Measurements from ENCODE around the gene CD300E. TPM values are rescaled to one million over a fixed set of nuclear protein-coding genes. Genes with fewer than 3 reads are reported as not detected.

CD300E gene
- total RNA-seq, 1 experiment from 2014 or later, result not detected

DNA sequence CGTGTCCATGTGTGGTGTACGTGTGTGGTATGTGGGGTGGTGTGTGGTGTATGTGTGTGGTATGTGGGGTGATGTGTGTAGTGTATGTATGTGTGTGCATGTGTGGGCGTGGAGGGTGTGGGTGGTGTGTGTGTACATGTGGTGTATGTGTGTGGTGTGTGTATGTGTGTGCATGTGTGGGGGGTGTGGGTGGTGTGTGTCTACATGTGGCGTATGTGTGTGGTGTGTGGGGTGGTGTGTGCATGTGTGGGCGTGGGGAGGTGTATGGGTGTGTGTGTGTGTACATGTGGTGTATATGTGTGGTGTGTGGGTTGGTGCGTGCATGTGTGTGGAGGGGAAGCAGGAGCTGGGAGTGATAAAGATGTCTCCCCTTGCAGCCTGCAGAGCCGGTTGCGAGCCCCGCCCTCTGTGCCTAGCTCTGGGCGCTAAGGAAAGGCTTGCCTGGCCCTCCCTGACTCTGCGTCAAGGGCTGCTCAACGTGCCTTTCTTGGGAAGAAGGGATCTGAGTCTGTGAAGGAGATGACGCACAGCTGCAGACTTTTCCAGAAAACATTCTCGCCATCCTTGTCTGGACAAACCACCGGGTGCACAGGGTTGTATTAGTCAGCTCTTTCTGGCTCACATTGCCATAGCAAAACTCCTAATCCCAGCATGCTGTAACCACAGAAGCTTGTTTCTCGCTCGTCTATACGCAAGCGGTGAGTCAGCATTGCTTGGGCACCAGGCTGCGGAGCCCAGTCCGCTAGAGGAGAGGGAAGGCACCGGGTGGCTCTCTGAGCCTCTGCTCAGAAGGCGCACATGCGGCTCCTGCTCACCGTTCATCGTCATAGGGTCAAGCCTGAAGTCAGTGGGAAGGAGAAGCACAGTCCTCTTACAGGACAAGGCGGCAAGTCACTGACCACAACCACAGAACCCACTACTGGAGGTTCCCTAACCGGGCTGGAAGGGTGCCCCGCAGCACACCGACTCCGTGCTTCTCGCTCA is 54.2 kb downstream of the CD300E start:
- DNase-seq (ENCODE audit: extremely low read depth, low read depth), result peak; percentile 96

DNA sequence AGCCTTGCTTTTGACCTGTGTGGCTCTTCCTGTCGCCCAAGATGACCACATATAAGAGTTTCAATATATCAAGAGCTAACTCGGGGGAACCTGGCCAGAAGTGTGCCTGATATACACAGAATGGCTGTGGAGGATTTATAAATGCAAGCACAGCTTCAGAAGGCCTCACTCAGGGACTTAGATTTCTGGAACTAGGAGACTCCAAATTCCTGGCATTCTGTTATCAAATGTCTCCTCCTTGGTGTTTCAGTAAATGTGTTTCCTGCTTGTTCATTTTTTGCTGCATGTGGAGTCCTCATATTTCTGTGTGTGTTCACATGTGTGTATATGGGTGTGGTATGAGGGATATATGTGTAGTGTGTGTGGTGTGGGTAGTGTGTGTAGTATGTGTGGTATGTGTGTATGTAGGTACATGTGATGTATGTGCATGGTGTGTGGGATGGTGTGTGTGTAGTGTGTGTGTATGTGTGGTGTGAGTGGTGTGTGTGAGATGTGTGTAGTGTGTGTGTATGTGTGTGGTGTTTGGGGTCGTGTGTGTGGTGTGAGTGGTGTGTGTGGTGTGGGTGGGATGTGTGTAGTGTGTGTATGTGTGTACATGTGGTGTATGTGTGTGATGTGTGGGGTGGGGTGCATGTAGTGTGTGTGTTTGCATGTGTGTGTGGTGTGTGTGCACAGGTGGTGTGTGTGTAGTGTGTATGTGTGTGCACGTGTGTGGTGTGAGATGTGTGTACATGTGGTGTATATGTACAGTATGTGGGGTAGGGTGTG is 55.2 kb downstream of the CD300E start:
- no peak for DNase-seq (ENCODE audit: extremely low read depth, low read depth)

DNA sequence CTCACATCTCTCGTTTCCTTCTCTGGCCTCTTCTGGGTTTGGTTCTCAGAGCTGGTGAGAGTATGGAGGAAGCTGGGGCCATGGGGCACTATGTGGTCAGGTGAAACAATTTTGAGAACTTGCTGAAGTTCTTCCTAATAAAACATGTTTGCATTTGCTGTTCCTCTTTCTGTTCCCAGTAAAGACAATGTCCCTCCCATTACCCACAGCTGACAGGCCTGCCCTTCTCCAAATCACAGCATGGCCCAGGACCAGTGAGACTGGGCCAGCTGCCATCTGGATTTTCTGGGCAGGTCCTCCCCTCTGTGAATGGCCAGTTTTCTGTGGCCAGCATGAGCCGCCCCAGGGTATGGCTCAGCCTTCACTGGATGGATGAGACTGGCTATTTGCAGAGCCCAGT is 56.1 kb downstream of the CD300E start, which contains the start of gene CD300H:
TSS of gene CD300H (minus strand) at position 113 of the 400 bp plus-strand sequence.
- DNase-seq (ENCODE audit: extremely low read depth, low read depth), result no peak

DNA sequence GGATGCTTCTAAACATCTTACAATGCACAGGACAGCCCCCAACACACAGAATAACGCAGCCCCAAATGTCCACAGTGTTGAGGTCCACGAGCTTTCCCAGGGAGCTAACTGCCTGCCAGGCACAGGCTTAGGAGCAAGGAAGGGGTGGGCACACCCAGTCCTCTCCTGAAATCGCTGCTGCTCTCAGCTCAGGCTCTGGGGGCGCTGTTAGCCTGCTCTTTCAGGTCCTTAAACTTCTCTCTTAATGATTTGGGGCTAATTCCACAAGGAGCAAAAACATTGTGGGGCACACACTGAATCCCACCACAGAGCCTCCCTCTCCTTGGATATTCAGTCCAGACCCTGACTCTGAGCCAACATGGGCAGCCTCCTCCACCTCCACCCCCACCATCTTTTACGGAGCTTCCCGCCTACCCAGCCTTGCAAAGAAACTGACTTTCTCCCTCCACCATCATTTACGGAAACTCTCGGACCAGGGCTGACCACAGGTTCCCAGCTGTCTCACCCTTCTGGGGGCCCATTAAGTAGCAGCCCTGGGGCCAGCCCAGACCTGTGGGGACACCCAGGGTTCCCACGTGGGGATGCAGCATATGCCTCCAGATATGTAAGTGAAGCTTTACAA is 57.3 kb downstream of the CD300E start:
- peak; percentile 48 for DNase-seq (ENCODE audit: extremely low read depth, low read depth)

DNA sequence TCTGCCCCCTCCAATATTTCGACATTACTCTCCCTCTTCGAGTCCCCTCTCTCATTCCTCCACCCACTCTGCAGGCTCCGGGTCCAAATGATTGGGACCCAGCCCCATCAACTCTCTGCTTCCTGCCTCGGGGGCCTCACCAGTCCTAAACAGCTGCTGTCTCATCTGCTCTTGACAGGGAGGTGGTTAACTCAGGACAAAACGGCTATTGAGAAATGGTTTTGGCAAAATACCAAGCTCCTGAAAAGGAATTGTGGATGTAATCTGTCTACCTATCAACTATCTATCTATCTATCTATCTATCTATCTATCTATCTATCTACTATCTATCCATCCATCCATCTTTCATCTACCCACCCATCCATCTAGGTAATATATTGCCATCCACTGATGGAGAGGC is 58.4 kb downstream of the CD300E start:
- DNase-seq (ENCODE audit: extremely low read depth, low read depth), result no peak

DNA sequence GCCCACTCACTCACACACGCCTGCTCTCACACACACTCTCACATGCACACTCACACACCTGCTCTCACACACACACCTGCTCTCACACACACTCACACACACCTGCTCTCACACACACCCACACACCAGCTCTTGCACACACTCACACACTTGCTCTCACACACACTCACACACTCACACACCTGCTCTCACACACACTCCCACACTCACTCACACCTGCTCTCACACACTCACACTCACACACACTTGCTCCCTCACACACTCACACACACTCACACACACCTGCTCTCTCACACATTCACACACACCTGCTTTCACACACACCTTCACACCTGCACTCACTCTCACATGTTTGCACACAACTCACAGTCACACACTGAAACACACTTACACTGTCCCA is 60.2 kb downstream of the CD300E start:
- DNase-seq (ENCODE audit: extremely low read depth, low read depth), result no peak

DNA sequence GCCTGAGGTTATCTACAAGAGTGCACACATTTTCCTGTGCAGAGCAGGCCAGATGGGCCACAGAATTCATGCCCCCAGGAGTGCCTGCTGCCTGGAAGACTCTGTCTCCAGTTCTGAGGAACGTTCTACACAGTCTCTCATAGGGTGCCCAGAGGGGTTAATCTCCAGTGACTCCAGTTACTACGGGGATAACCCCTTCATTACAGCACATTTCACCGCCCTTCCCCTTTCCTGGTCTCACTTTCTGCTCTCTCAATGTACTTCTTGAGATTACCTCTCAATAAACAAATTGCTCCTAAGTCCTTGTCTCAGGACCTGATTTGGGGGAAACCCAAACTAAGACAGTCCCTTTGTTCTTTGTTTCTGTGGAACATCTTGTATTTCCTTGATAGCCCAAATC is 62.0 kb downstream of the CD300E start:
- no peak for DNase-seq (ENCODE audit: extremely low read depth, low read depth)

Other genes starting within 250 kb of the CD300E start
- 9.0 and 10.4 TPM in 2 replicates for gene GPRC5C, start 191.7 kb downstream of the CD300E start, total RNA-seq (2014; rRNA removed; shearing (Covaris generic))
- gene CD300A, start 157.1 kb downstream of the CD300E start, total RNA-seq (2014; rRNA removed; shearing (Covaris generic)), result not detected in 2 replicates
- not detected in 2 replicates for gene CD300LB, start 92.3 kb downstream of the CD300E start, total RNA-seq (2014; rRNA removed; shearing (Covaris generic))
- gene CD300C, start 77.6 kb downstream of the CD300E start, total RNA-seq (2014; rRNA removed; shearing (Covaris generic)), result 0.10 and 0.26 TPM in 2 replicates
- not detected in 2 replicates for gene CD300H, start 56.2 kb downstream of the CD300E start, total RNA-seq (2014; rRNA removed; shearing (Covaris generic))
- gene CD300LD, start 31.5 kb downstream of the CD300E start, total RNA-seq (2014; rRNA removed; shearing (Covaris generic)), result not detected in 2 replicates
- gene CD300LF, start 89.2 kb upstream of the CD300E start, total RNA-seq (2014; rRNA removed; shearing (Covaris generic)), result not detected in 2 replicates
- 0.12 and 0.17 TPM in 2 replicates for gene RAB37, start 113.5 kb upstream of the CD300E start, total RNA-seq (2014; rRNA removed; shearing (Covaris generic))
- gene NHERF1, start 124.9 kb upstream of the CD300E start, total RNA-seq (2014; rRNA removed; shearing (Covaris generic)), result 21.3 and 27.3 TPM in 2 replicates
- 27.9 and 33.8 TPM in 2 replicates for gene NAT9, start 152.6 kb upstream of the CD300E start, total RNA-seq (2014; rRNA removed; shearing (Covaris generic))
- not detected in 2 replicates for gene GRIN2C, start 236.1 kb upstream of the CD300E start, total RNA-seq (2014; rRNA removed; shearing (Covaris generic))
- 35.0 and 36.9 TPM in 2 replicates for gene FDXR, start 249.3 kb upstream of the CD300E start, total RNA-seq (2014; rRNA removed; shearing (Covaris generic))

Measured in NCI-H460 (cell line).